ENCODE results near the gene SLC26A8. TPM values are rescaled to one million over a fixed set of nuclear protein-coding genes. Genes with fewer than 3 reads are reported as not detected.

Gene SLC26A8
- total and polyA plus RNA-seq, 2 of the 13 experiments (the other 11 are each of a cell fraction or from before 2014, with no cell fraction given): 0.46 TPM; not detected in 1

DNA sequence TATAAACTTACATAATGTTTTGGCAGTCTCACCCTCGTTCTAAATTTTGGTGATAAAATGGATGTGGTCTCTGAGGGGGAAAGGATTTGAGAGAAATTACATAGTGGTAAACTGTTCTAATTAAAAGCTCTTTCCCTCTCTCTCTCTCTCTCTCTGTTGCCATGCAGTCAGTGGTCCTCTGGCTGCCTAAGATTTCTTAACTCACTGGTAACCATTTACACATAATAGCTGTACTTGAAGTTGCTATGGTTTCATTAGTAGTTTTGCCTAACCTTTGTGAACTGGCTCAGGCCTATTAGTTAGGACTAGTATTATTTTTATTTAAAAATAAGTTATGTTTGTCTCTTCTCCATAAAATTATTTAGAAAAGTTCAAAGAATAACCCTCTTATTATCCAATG lies 45.1 kb upstream of the SLC26A8 start:
- no peak for ATAC-seq
- no peak overlapping the region for H3K9ac ChIP-seq (ENCODE audit: insufficient read depth, low read depth, low read length)
- H3K36me3 ChIP-seq (replicated peaks in 1 of 2; ENCODE audit: control insufficient read depth in 1 of 2, insufficient read depth in 2 of 2, low read length in 2 of 2): peaks cover 0 to 15% of the 10 kb centered on the region in 2 experiments; a peak in 2 of 5 replicates
- WGBS (ENCODE audit: low lambda C conversion rate): 96% methylated on average over 1 of the region's 1 CpG
- no peak overlapping the region for H3K4me3 ChIP-seq (replicated peaks in 1 of 3; ENCODE audit: insufficient read depth in 1 of 3, low read depth in 2 of 3, low read length in 3 of 3)
- H3K27me3 ChIP-seq (ENCODE audit: control insufficient read depth in 1 of 2, insufficient read depth in 2 of 2, low read length in 2 of 2): no peaks in the 10 kb centered on the region
- H3K27ac ChIP-seq (ENCODE audit: extremely low read length, insufficient read depth, low read length): no peak overlapping the region
- intact Hi-C loops (cut with micrococcal nuclease; ENCODE audit: unreplicated experiment) (no loop called here), in situ Hi-C loops (cut with HindIII; ENCODE audit: extremely low pct_ligation_motif_present, low pct_unique_long_range_greater_than_20kb) (no loop called here)
- CTCF ChIA-PET (ENCODE audit: low intra/inter-chr PET ratio, low total read pairs): no interaction called here
- no peak for FAIRE-seq
- H3K4me1 ChIP-seq (ENCODE audit: insufficient read depth, low read length): peaks cover 50% of the 10 kb centered on the region
- TF ChIP-seq, protein P1, sequence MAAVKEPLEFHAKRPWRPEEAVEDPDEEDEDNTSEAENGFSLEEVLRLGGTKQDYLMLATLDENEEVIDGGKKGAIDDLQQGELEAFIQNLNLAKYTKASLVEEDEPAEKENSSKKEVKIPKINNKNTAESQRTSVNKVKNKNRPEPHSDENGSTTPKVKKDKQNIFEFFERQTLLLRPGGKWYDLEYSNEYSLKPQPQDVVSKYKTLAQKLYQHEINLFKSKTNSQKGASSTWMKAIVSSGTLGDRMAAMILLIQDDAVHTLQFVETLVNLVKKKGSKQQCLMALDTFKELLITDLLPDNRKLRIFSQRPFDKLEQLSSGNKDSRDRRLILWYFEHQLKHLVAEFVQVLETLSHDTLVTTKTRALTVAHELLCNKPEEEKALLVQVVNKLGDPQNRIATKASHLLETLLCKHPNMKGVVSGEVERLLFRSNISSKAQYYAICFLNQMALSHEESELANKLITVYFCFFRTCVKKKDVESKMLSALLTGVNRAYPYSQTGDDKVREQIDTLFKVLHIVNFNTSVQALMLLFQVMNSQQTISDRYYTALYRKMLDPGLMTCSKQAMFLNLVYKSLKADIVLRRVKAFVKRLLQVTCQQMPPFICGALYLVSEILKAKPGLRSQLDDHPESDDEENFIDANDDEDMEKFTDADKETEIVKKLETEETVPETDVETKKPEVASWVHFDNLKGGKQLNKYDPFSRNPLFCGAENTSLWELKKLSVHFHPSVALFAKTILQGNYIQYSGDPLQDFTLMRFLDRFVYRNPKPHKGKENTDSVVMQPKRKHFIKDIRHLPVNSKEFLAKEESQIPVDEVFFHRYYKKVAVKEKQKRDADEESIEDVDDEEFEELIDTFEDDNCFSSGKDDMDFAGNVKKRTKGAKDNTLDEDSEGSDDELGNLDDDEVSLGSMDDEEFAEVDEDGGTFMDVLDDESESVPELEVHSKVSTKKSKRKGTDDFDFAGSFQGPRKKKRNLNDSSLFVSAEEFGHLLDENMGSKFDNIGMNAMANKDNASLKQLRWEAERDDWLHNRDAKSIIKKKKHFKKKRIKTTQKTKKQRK (IDR thresholded peaks at IDR 0.05; ENCODE audit: low read length): no peak
- TF ChIP-seq ZNF75D (CRISPR knock-in tag; IDR thresholded peaks at IDR 0.05; ENCODE audit: borderline replicate concordance) (no peak), HDAC1 (CRISPR knock-in tag; IDR thresholded peaks at IDR 0.05) (no peak), RXRB (CRISPR knock-in tag; IDR thresholded peaks at IDR 0.05; ENCODE audit: borderline replicate concordance) (no peak), THYN1 (CRISPR knock-in tag; IDR thresholded peaks at IDR 0.05; ENCODE audit: borderline replicate concordance, low read depth) (no peak), ZFY (CRISPR knock-in tag; IDR thresholded peaks at IDR 0.05) (no peak)
- H3K4me2 ChIP-seq (ENCODE audit: low read depth, low read length): no peak overlapping the region
- H3K9me3 ChIP-seq (ENCODE audit: low read length): no peaks in the 10 kb centered on the region
- peaks cover 5% of the 10 kb centered on the region; the same call in 1 of the 2 replicates for H4K20me1 ChIP-seq (ENCODE audit: insufficient read depth, low read length)
- POLR2A ChIA-PET: no interaction called here
- BruUV-seq (replicated peaks): no TSS peak
- peaks cover 76% of the 10 kb centered on the region for H3K79me2 ChIP-seq (ENCODE audit: insufficient read depth, low read length)
- no peak for DNase-seq (ENCODE audit: low spot score)
- H2AFZ ChIP-seq (ENCODE audit: low read length): no peak overlapping the region
